Globus pallidus (tissue), 1 donor: Measurements from ENCODE around the gene SORCS3.
A peak's percentile ranks its signal among the peaks of the same experiment; 100 is the strongest.

Source experiments
- DNase-seq: peaks from one replicate; pipeline ENCODE4 v3.0.0-alpha.2; 2015; ENCODE audit warnings: low spot score

SORCS3 gene

GRCh38 chr10:104641187-104641936 lies at the start of gene SORCS3:
Gene SORCS3 (plus strand): TSS chr10:104641290.
- DNase-seq: no peak

DNA sequence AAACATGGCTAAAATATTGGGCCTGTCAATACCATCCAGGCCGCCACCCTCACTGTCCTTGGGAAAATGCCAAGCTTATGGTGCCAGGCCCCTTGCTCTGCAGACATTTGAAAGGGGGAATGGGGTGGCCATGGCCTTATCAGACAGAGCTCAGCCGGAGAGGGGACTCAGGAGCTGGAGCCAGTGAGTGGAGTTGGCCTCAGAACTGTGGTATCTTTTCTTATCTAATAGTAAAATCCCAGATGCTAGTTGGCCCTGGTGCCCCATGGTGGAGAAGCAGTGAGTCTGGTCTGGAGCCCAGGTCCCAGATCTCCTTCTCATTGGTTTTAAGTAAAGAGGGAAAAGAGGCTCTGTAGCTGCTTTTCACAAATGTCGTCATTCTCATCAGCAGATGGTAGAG lies 49.6 kb upstream of the SORCS3 start:
- no peak for DNase-seq

- no peak for DNase-seq
Observed at GRCh38 chr10:104601166-104601565, 39.9 kb upstream of the SORCS3 start.

- no peak for DNase-seq
Observed at GRCh38 chr10:104608091-104608828, 32.8 kb upstream of the SORCS3 start.

- DNase-seq: no peak
Observed at GRCh38 chr10:104612571-104613205, 28.4 kb upstream of the SORCS3 start.

- DNase-seq: no peak
Observed at GRCh38 chr10:104613406-104613805, 27.7 kb upstream of the SORCS3 start.

DNA sequence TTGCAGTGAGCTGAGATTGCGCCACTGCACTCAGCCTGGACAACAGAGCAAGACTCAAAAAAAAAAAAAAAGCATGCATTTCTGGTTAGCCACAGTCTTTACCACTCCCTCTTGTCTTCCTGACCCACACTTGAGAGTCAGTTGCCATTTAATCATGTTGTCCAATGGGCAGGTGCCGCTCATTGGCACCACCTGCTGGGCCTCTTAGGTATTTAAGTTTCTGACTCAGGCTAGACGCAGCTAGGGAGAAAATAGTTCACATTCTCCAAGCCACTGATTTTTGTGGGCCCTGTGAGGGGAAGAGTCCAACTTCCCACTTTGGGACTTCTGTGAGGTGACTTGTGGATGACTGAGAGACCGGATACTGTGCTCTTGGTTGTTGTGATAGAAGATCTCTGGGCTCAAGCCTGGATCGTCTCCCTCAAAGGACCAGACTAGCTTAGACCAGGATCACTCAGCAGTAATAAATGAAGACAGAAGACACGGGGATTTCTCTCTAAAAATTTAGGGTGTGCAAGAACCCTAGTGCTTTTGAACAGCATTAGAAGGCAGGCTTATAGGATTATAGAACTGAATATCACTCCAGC lies 26.8 kb upstream of the SORCS3 start:
- no peak for DNase-seq

- no peak for DNase-seq
Observed at GRCh38 chr10:104615136-104615535, 26.0 kb upstream of the SORCS3 start.

- no peak for DNase-seq
Observed at GRCh38 chr10:104617831-104618230, 23.3 kb upstream of the SORCS3 start.

GRCh38 chr10:104622175-104622574 lies 18.9 kb upstream of the SORCS3 start:
- no peak for DNase-seq

- DNase-seq: no peak
Observed at GRCh38 chr10:104622598-104623209, 18.4 kb upstream of the SORCS3 start.

DNA sequence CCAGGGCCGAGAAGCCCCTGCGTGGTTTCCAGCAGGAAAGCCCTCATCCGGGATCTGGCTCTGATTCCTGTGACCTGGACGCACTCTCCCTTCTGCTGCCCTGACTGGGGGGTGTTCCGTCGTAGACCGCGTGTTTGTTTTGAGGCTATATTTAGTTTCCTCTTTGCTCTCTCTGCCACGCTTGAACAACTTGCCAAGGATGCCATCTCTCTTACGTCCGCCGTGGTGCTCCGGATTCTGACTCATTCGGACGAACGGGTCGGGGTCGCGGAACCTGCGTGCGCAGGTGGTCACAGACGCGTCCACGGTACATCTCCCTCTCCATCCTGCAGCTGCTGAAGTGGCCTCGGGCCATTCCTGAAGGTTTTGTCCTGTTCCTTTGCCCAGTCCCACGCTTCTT lies 10.4 kb upstream of the SORCS3 start:
- no peak for DNase-seq

DNA sequence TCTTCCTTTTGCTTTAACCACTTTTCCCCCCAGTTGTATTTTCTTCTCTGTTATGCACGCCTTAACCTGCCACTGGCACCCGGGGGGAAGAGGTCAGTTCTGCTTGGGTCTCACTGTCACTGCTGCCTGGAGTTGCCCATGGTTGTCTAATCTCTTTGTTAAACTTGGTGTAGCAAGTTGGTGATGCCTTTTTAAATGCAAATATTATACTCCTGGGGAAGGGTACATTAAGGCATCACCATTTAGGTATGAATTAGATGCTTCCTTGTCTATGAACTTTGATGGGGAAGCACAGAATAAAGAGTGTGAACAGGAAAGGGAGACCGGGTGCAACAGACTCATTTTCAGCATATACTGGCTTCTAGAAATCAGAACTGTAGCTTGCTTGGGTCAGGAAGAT lies 9.1 kb upstream of the SORCS3 start:
- DNase-seq: no peak

DNA sequence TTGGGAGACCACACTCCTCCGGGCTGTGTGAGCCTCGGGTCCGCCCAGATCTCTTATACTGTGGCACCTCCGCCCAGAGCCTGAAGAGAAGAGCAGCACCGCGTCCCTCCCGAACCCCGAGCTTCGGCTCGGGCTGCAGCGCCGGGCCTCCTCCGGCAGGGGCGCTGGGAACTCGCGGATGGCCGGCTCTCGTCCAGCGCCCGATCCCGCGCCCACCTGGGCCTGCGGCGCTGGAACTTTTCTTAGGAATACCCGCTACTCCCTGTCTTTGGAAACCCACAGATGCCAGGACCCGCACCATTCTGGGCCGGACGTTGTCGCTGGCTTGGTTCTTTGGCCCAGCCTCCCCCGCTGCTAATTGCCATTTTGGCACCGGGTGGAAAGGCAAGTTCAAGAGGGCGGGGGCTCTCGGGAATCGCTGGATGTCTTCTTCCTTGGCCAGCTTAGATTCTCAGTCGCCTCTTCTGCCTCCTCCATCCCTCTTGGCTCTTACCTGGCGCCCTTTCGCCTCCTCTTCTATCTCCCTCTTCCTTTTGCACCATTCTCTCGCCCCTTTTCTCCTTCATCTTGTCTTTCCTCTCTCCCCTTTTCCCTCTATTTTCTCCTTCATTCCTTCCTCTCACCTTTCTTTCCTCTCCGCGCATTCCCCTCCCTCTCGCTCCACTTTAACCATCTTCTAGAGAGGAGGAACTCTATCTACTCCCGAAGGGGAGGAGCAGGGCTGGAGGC lies 2.1 kb upstream of the SORCS3 start:
- DNase-seq: no peak

- DNase-seq: no peak
Observed at GRCh38 chr10:104639590-104640338, 1.3 kb upstream of the SORCS3 start.

GRCh38 chr10:104640339-104641186 lies 527 bp upstream of the SORCS3 start:
- no peak for DNase-seq

DNA sequence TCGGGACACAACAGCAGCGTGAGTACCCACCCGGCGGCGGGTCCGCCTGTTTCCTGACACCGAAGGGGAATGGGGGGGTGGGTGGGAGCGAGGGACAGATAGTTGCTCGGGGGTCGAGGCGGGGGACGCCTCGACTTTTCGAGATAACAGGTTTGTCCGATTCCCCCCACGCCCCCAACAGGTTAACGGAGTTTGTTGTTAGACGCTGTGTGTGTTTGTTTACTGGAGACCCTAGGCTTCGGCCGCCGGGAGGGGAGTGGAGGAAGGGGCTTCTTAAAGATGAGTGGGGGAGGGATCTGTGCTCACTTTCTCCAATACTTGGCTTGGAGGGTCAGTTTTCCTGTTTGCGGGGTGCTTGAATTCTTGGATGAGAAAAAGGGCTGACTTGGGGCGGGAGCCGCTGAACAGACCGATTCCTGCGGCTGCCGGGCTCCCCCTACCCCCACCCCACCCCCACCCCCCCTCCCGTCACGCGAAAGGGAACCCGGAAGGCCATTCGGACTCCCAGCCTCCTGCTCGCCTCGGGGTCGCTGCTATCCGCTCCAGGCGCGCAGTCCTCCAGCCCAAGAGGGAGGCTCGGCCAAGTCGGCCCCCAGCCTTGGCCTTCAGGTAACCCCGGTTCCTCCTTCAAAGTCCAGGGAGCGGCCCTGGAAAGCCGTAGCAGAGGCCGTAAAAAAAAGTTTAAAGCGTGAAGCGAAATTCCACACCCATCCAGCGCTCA lies 1.0 kb downstream of the SORCS3 start:
- no peak for DNase-seq

DNA sequence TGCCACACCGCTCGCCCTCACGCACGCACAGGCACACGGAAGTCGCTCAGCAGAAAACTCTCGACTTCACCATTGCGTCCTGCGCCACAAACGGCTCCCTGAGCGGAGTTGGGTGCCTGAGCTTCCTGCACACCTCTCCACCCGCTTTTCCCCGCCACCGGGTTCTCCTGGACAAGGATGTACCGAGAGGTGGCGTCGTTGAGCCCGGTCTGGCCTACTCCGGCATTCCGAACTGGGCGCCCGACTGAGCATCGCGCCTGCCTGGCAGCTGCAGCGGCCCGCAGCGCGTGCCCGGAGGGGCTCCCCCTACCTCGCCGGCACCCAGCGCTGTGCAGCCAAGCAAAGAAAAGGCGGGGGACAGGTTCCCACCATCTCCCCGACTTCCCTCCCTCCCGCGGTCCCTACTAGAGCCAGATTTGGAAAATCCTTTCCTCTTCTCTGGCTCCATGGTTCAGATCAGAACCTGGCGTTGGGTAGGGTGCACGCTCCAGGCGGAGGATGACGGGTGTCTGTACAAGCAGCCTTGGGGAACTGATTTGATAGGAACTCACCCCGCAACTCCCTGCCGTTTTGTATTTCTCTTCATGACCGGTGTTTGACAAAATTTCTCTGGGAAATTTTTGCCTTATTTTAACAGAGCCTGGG lies 1.7 kb downstream of the SORCS3 start:
- DNase-seq: peak; percentile 51

DNA sequence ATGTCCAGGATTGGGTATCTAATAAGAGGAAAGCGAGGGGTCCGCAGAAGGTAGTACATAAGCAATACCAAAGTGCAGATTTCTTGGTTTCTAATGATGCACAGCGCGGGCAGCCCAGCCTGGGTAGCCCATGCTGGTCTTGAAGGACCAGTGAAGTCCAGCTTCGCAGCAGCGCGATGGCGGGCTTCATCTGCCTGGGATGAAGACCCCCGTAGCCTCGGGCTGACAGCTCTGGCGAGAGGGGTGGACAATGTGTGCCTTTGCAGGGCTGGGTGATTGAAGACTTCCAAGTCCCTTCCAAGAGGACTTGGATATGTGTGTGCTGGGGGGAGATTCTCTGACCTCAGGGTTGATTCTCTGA lies 2.2 kb downstream of the SORCS3 start:
- no peak for DNase-seq
